Activated CD4-positive, alpha-beta T cell treated with anti-CD3 and anti-CD28 coated beads, Interleukin-10, Interleukin-2, amounts not matched to agents 100 ng/mL and 50 ng/mL, durations not matched to agents 16 hours and 8 hours (primary cell): ENCODE results near the gene ASPN.

ENCODE experiments used
- DNase-seq: peaks from one replicate; pipeline ENCODE4 v3.0.0-alpha.2; 2020

ASPN gene

GRCh38 chr9:92407818-92408217, 74.5 kb downstream of the ASPN start:
- no peak for DNase-seq

GRCh38 chr9:92406477-92406876, 75.8 kb downstream of the ASPN start:
- DNase-seq, result peak; percentile 41
